Neutrophil (primary cell): ENCODE results near the gene CBX5.

Experiments used
- H3K27ac ChIP-seq: fragments of 200-600 bp; sonication (generic); 2 replicates; pipeline ENCODE4 v1.5.1; 2016; ENCODE audit warnings: mild to moderate bottlenecking, moderate library complexity
- H3K27me3 ChIP-seq: fragments of 200-600 bp; sonication (generic); 2 replicates; pipeline ENCODE4 v1.6.0; 2016; ENCODE audit warnings: mild to moderate bottlenecking
- H3K36me3 ChIP-seq: fragments of 200-600 bp; sonication (generic); 2 replicates; pipeline ENCODE4 v1.5.1; 2017
- H3K4me1 ChIP-seq, 2 experiments: fragments of 200-600 bp in 1 of 2; sonication (generic) in 1 of 2; 1 replicate in 1 of 2; 2 replicates in 1 of 2; pipeline versions ENCODE4 v1.5.1 to v1.6.1; 2013 to 2016; ENCODE audit warnings: low read depth in 1 of 2, low read length in 1 of 2, mild to moderate bottlenecking in 1 of 2, moderate library complexity in 1 of 2; ENCODE audit not compliant: control insufficient read depth in 1 of 2, insufficient read depth in 1 of 2
- H3K4me3 ChIP-seq, 2 experiments: fragments of 200-600 bp in 1 of 2; sonication (generic) in 1 of 2; 1 replicate in 1 of 2; 2 replicates in 1 of 2; pipeline ENCODE4 v1.5.1; 2013 to 2016; ENCODE audit warnings: low read depth in 1 of 2, low read length in 1 of 2, mild to moderate bottlenecking in 1 of 2, moderate library complexity in 1 of 2
- H3K9me3 ChIP-seq: fragments of 200-600 bp; sonication (generic); 2 replicates; pipeline ENCODE4 v1.5.1; 2016
- TF ChIP-seq, protein P1 (sequence below): fragments of 200-600 bp; sonication (generic); IDR thresholded peaks from 2 replicates; pipeline ENCODE4 v1.5.1; 2016; ENCODE audit warnings: antibody characterized with exemption

CBX5 gene

DNA sequence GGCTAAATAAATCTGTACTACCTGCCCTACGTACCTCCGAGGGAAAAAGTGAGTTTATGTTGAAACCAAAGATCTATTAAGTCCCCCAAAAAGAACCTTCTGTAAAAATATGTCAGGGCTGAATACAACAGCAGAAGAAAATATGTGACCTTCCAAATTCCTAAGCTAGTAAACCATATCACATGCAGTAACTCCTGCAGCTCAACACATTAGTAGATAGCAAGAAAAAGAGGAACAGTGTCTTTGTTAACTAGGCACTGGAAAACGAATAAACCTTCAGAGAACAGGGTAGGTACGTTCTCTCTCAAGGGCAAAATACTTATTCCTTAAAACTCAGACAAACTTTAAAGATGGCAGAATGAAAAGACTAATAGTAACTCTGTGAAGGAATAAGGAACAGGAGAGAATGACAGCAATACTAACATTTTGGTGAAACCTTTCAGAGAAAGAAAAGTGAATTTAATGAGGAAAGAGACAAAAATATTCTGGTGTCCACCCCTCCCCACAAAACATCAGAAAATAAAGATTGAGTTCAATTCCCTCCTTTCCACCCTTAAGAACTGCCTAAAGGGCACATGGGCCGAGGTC lies 18.0 kb downstream of the CBX5 start:
- no peak overlapping the region for H3K4me3 ChIP-seq
- H3K27ac ChIP-seq: no peak overlapping the region
- TF ChIP-seq, protein P1, sequence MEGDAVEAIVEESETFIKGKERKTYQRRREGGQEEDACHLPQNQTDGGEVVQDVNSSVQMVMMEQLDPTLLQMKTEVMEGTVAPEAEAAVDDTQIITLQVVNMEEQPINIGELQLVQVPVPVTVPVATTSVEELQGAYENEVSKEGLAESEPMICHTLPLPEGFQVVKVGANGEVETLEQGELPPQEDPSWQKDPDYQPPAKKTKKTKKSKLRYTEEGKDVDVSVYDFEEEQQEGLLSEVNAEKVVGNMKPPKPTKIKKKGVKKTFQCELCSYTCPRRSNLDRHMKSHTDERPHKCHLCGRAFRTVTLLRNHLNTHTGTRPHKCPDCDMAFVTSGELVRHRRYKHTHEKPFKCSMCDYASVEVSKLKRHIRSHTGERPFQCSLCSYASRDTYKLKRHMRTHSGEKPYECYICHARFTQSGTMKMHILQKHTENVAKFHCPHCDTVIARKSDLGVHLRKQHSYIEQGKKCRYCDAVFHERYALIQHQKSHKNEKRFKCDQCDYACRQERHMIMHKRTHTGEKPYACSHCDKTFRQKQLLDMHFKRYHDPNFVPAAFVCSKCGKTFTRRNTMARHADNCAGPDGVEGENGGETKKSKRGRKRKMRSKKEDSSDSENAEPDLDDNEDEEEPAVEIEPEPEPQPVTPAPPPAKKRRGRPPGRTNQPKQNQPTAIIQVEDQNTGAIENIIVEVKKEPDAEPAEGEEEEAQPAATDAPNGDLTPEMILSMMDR: no peak
- no peaks in the 10 kb centered on the region for H3K9me3 ChIP-seq
- H3K27me3 ChIP-seq: no peaks in the 10 kb centered on the region
- H3K36me3 ChIP-seq: no peaks in the 10 kb centered on the region
- H3K4me1 ChIP-seq: peaks cover 22 to 25% of the 10 kb centered on the region in 2 experiments

DNA sequence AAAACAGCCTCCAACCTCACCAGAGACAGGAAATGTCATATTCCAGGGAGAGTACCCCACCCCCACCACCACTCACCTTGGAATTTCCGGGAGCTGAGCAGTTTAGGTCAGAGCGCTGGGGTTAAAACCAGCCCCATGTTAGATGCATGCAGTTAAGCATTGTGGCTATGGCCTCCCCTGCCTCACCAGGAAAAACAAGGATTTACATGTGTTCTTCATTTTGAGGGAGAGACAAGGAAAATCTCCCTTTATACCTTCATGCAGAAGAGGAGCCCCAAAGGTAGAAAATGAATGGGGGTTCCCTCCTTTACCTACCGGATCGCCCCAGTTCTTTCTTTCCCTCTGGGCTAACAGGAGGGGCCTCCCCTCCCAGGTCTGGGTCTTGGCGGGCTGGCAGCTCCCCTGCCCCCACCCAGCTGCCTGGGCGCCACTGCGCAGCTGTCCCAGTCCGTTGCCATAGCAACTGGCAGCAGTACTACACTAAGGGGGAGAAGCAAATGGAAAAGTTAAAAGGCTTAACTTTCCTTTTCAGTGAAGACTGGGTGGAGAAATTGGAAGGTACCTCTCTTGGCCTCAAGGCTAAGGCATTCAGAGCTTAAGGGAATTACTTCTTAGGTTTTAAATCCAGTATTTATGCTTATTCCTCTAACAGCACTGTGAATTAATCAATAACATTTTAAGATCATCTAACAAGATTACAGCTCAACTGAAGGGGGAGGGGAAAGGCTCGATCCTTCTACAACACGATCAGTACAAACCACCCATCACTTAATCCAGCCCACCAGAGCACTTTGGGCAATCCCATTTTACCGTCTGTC lies 20.5 kb downstream of the CBX5 start:
- peak overlapping the region in 1 of 2 experiments; percentile 7 for H3K4me3 ChIP-seq
- H3K4me1 ChIP-seq: peaks cover 22 to 25% of the 10 kb centered on the region in 2 experiments
- H3K27ac ChIP-seq: no peak overlapping the region

DNA sequence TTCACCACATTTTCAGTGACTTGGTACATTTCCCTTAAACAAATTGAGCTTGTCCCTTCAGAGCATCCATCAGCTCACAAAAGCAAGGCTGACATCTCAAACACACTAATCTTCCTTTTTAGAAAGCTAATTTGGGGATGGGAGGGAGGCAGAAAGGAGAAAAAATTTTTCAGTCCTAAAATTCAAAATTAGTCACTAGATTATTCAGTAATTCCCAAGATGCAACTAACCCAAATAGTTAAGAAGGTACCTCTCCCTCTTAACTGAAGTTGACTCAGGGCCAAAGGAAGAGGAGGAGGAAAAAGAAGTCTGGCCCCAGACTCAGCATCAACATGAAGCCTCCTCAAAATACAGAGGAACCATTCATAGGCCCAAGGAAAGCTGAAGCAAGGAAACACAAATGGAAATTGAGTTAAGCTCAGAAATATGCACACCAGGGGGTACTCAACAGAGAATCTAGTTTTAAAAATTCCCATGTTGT lies 21.7 kb downstream of the CBX5 start:
- H3K4me1 ChIP-seq: peaks cover 22 to 25% of the 10 kb centered on the region in 2 experiments
- H3K4me3 ChIP-seq: no peak overlapping the region

More for the DNA sequence above, 20.5 kb downstream of the CBX5 start:
- TF ChIP-seq, protein P1: no peak
- Histone ChIP-seq H3K36me3 (peaks cover 6% of the 10 kb centered on the region), H3K27me3 (no peaks in the 10 kb centered on the region), H3K9me3 (no peaks in the 10 kb centered on the region)

DNA sequence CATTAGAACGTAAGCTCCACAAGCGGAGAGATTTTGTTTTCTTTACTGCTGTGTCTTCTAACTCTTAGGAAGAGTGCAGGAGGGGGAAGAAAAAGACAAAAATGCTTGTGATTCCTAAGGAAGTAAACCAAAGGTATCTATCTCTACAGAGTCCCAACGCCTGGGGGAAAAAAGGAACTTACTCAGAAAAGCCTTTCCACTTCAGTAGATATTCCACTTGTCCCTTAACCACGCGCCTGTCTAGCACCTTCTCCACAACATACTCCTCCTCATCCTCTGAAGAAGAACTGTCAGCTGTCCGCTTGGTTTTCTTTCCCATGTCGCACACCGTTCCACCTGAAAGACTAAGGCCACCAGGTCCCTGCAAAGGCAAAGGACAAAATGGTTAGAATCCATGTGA lies 22.6 kb downstream of the CBX5 start:
- H3K9me3 ChIP-seq: no peaks in the 10 kb centered on the region
- no peak overlapping the region for H3K4me3 ChIP-seq
- TF ChIP-seq, protein P1: no peak
- H3K27me3 ChIP-seq: no peaks in the 10 kb centered on the region
- H3K27ac ChIP-seq: no peak overlapping the region
- H3K4me1 ChIP-seq: peaks cover 18 to 22% of the 10 kb centered on the region in 2 experiments
- peaks cover 6% of the 10 kb centered on the region for H3K36me3 ChIP-seq

More for the DNA sequence above, 21.7 kb downstream of the CBX5 start:
- Histone ChIP-seq H3K27me3 (no peaks in the 10 kb centered on the region), H3K9me3 (no peaks in the 10 kb centered on the region), H3K27ac (no peak overlapping the region), H3K36me3 (peaks cover 6% of the 10 kb centered on the region)
- TF ChIP-seq, protein P1: no peak

DNA sequence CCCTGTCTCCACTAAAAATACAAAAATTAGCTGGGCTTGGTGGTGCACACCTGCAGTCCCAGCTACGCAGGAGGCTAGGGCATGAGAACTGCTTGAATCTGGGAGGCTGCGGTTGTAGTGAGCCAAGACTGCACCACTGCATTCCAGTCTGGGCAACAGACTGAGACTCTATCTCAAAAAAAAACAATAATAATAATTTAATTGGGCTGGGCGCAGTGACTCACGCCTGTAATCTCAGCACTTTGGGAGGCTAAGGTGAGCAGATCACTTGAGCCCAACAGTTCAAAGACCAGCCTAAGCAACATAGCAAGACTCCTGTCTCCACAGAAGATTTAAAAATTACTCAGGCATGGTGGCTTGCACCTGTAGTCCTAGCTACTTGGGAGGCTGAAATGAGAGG lies 26.7 kb downstream of the CBX5 start:
- H3K27ac ChIP-seq: no peak overlapping the region
- H3K36me3 ChIP-seq: peaks cover 6% of the 10 kb centered on the region
- TF ChIP-seq, protein P1: no peak
- H3K27me3 ChIP-seq: no peaks in the 10 kb centered on the region
- H3K4me1 ChIP-seq: peaks cover 6 to 10% of the 10 kb centered on the region in 2 experiments
- H3K4me3 ChIP-seq: no peak overlapping the region
- H3K9me3 ChIP-seq: no peaks in the 10 kb centered on the region
